Measurements from ENCODE around the gene GRID1.

The GRID1 gene

GRCh38 chr10:85992324-85992723, 374.3 kb downstream of the GRID1 start:
- no peaks in the 10 kb centered on the region for H3K4me1 ChIP-seq (ENCODE audit: insufficient read depth, low read length, severe bottlenecking)
- no peak overlapping the region for H2AFZ ChIP-seq (ENCODE audit: low read length)
- H3K9ac ChIP-seq (ENCODE audit: low read length) = no peak overlapping the region
- H4K20me1 ChIP-seq (ENCODE audit: insufficient read depth, low read length) = no peaks in the 10 kb centered on the region
- no peaks in the 10 kb centered on the region for H3K9me2 ChIP-seq (ENCODE audit: low read depth, low read length)
- H3K79me2 ChIP-seq (ENCODE audit: insufficient read depth, low read length) = no peaks in the 10 kb centered on the region
- no peak for TF ChIP-seq EZH2 (IDR thresholded peaks at IDR 0.05; ENCODE audit: borderline replicate concordance, low read length)
- no peak for TF ChIP-seq CTCF (IDR thresholded peaks at IDR 0.05; ENCODE audit: low read length)
- no peak overlapping the region for H3K27ac ChIP-seq (ENCODE audit: low read depth, low read length, poor library complexity, severe bottlenecking)
- H3K9me3 ChIP-seq (ENCODE audit: low read length) = no peaks in the 10 kb centered on the region
- no peaks in the 10 kb centered on the region for H3K36me3 ChIP-seq (ENCODE audit: insufficient read depth, low read length)
- no peak overlapping the region for H3K4me2 ChIP-seq (ENCODE audit: low read length)
- H3F3A ChIP-seq (ENCODE audit: insufficient read depth, low read length) = no peaks in the 10 kb centered on the region
- H3K27me3 ChIP-seq (ENCODE audit: insufficient read depth, low read length) = no peaks in the 10 kb centered on the region
- no peak overlapping the region for H3K4me3 ChIP-seq (ENCODE audit: low read depth, low read length, poor library complexity, severe bottlenecking)

- Histone ChIP-seq H3K9ac (ENCODE audit: low read length) (no peak overlapping the region), H3K9me2 (ENCODE audit: low read depth, low read length) (no peaks in the 10 kb centered on the region), H3K27ac (ENCODE audit: low read depth, low read length, poor library complexity, severe bottlenecking) (no peak overlapping the region), H4K20me1 (ENCODE audit: insufficient read depth, low read length) (no peaks in the 10 kb centered on the region), H3K79me2 (ENCODE audit: insufficient read depth, low read length) (no peaks in the 10 kb centered on the region), H2AFZ (ENCODE audit: low read length) (no peak overlapping the region), H3K27me3 (ENCODE audit: insufficient read depth, low read length) (no peaks in the 10 kb centered on the region), H3K4me3 (ENCODE audit: low read depth, low read length, poor library complexity, severe bottlenecking) (no peak overlapping the region), H3K4me2 (ENCODE audit: low read length) (no peak overlapping the region), H3K9me3 (ENCODE audit: low read length) (no peaks in the 10 kb centered on the region), H3K4me1 (ENCODE audit: insufficient read depth, low read length, severe bottlenecking) (no peaks in the 10 kb centered on the region), H3K36me3 (ENCODE audit: insufficient read depth, low read length) (no peaks in the 10 kb centered on the region), H3F3A (ENCODE audit: insufficient read depth, low read length) (no peaks in the 10 kb centered on the region)
- TF ChIP-seq CTCF (IDR thresholded peaks at IDR 0.05; ENCODE audit: low read length) = no peak
- no peak for TF ChIP-seq EZH2 (IDR thresholded peaks at IDR 0.05; ENCODE audit: borderline replicate concordance, low read length)
These were observed 379.8 kb downstream of the GRID1 start for GRCh38 chr10:85986777-85987176.

- no peaks in the 10 kb centered on the region for H3K4me1 ChIP-seq (ENCODE audit: insufficient read depth, low read length, severe bottlenecking)
- H3F3A ChIP-seq (ENCODE audit: insufficient read depth, low read length) = no peaks in the 10 kb centered on the region
- no peaks in the 10 kb centered on the region for H3K9me3 ChIP-seq (ENCODE audit: low read length)
- H3K4me2 ChIP-seq (ENCODE audit: low read length) = no peak overlapping the region
- no peak for TF ChIP-seq EZH2 (IDR thresholded peaks at IDR 0.05; ENCODE audit: borderline replicate concordance, low read length)
- no peak for TF ChIP-seq CTCF (IDR thresholded peaks at IDR 0.05; ENCODE audit: low read length)
- no peak overlapping the region for H3K27ac ChIP-seq (ENCODE audit: low read depth, low read length, poor library complexity, severe bottlenecking)
- H3K4me3 ChIP-seq (ENCODE audit: low read depth, low read length, poor library complexity, severe bottlenecking) = no peak overlapping the region
- no peaks in the 10 kb centered on the region for H3K27me3 ChIP-seq (ENCODE audit: insufficient read depth, low read length)
- H3K9ac ChIP-seq (ENCODE audit: low read length) = no peak overlapping the region
- no peaks in the 10 kb centered on the region for H3K79me2 ChIP-seq (ENCODE audit: insufficient read depth, low read length)
- no peaks in the 10 kb centered on the region for H4K20me1 ChIP-seq (ENCODE audit: insufficient read depth, low read length)
- H3K9me2 ChIP-seq (ENCODE audit: low read depth, low read length) = no peaks in the 10 kb centered on the region
- H3K36me3 ChIP-seq (ENCODE audit: insufficient read depth, low read length) = no peaks in the 10 kb centered on the region
- H2AFZ ChIP-seq (ENCODE audit: low read length) = no peak overlapping the region
These were observed 383.5 kb downstream of the GRID1 start for GRCh38 chr10:85983051-85983450.
